Mucosa of descending colon (tissue), 3 donors: ENCODE data around the gene VPS26C. TPM values are rescaled to one million over a fixed set of nuclear protein-coding genes. Genes with fewer than 3 reads are reported as not detected.

Source experiments
- ATAC-seq: fragments of 200-7000 bp; cut with Tn5 transposase; one replicate; pipeline ENCODE4 v1.9.1; 2020; ENCODE audit warnings: mild to moderate bottlenecking, moderate library complexity
- DNase-seq, 3 donors: peaks; one replicate each; pipeline ENCODE4 v3.0.0-alpha.2; 2020
- H3K36me3 ChIP-seq: fragments of 200-600 bp; one replicate; pipeline ENCODE4 v1.8.0; 2021; ENCODE audit warnings: low read depth, mild to moderate bottlenecking
- H3K4me1 ChIP-seq: fragments of 200-600 bp; one replicate; pipeline ENCODE4 v1.8.0; 2021; ENCODE audit warnings: low read depth, mild to moderate bottlenecking
- H3K4me3 ChIP-seq: fragments of 200-600 bp; one replicate; pipeline ENCODE4 v1.8.0; 2021; ENCODE audit warnings: mild to moderate bottlenecking
- H3K9me3 ChIP-seq: fragments of 200-600 bp; one replicate; pipeline ENCODE4 v1.8.0; 2021; ENCODE audit warnings: mild to moderate bottlenecking
- intact Hi-C, 2 donors: fragments of 100-400 bp; cut with DNase I in 1 of 2; cut with micrococcal nuclease in 1 of 2; formaldehyde crosslinking; loops; one replicate each; pipeline versions ENCODE4 v1.11.0 to v1.11.1; 2022; cut with DNase I, micrococcal nuclease
- total RNA-seq, 3 donors: library from RNA; stranded (reverse); fragmentation: NEBNext Ultra II Directional in 2 of 3; extraction: Animal tissue kit (Norgen Biotek cat#: 25700) in 2 of 3; gene quantifications; one replicate each; pipeline versions ENCODE4 v1.2.1 to v1.2.4, GENCODE V29; 2021 to 2023
- TF ChIP-seq, protein P1 (sequence below): fragments of 200-600 bp; IDR thresholded peaks from one replicate; pipeline ENCODE4 v1.8.0; 2022; ENCODE audit warnings: antibody characterized with exemption, mild to moderate bottlenecking
- donor health status: DM: no; HTN: no; CAD: no; lungs with moderate emphysema.
- donor health status: DM: no; HTN: no; CAD: no.
- donor health status: DM: no; HTN: yes; CAD: no.

Gene VPS26C
- total RNA-seq, 3 donors from 2014 or later = 62.7 to 72.4 (median 71.8) TPM

GRCh38 chr21:37220981-37221664 lies 46.0 kb downstream of the VPS26C start:
- Histone ChIP-seq H3K4me3 (peak overlapping the region; percentile 2), H3K9me3 (no peaks in the 10 kb centered on the region), H3K4me1 (peaks cover 6% of the 10 kb centered on the region), H3K36me3 (no peaks in the 10 kb centered on the region)
- intact Hi-C loops = no loop called here
- TF ChIP-seq, protein P1, sequence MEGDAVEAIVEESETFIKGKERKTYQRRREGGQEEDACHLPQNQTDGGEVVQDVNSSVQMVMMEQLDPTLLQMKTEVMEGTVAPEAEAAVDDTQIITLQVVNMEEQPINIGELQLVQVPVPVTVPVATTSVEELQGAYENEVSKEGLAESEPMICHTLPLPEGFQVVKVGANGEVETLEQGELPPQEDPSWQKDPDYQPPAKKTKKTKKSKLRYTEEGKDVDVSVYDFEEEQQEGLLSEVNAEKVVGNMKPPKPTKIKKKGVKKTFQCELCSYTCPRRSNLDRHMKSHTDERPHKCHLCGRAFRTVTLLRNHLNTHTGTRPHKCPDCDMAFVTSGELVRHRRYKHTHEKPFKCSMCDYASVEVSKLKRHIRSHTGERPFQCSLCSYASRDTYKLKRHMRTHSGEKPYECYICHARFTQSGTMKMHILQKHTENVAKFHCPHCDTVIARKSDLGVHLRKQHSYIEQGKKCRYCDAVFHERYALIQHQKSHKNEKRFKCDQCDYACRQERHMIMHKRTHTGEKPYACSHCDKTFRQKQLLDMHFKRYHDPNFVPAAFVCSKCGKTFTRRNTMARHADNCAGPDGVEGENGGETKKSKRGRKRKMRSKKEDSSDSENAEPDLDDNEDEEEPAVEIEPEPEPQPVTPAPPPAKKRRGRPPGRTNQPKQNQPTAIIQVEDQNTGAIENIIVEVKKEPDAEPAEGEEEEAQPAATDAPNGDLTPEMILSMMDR = no peak
- ATAC-seq = peak; percentile 97
- DNase-seq = peak; percentile 95 to 98 (median 98)

DNA sequence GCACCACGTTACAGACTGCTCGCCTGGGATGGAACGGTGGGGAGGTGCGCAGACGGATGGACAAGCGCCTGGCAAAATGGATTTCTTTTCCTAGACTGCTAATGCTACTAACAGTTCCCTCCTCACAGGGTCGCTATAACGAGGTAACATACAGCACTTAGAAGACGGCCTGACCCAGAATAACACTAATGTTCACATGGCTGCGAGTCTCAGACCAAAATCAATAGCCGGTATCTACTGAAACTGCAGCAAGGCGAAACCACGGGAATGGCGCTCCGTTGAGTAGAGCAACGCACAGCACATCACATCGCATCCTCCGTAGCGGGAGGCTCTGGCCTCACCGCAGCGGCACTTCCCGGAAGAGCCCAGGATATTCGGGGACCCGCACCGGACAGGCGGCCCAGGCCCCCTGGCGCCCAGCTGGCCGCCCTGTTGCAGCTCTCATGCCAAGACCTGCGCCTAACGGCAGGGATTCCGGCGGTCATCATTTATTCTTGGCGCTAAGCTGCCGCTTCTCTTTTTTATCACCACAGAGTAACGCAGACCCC lies 46.6 kb downstream of the VPS26C start:
- no peaks in the 10 kb centered on the region for H3K9me3 ChIP-seq
- ATAC-seq (peak; percentile 58), DNase-seq (peak in 2 of 3 donors; percentile 22 to 60)
- intact Hi-C loops = no loop called here
- H3K4me3 ChIP-seq = peak overlapping the region; percentile 2
- peaks cover 6% of the 10 kb centered on the region for H3K4me1 ChIP-seq
- TF ChIP-seq, protein P1 = no peak
- H3K36me3 ChIP-seq = no peaks in the 10 kb centered on the region

- peaks cover 6% of the 10 kb centered on the region for H3K4me1 ChIP-seq
- ATAC-seq (no peak), DNase-seq (no peak)
- TF ChIP-seq, protein P1 = no peak
- intact Hi-C loops = no loop called here
- H3K36me3 ChIP-seq = no peaks in the 10 kb centered on the region
- no peaks in the 10 kb centered on the region for H3K9me3 ChIP-seq
- H3K4me3 ChIP-seq = no peak overlapping the region
These were observed 47.2 kb downstream of the VPS26C start for GRCh38 chr21:37219761-37220432.

DNA sequence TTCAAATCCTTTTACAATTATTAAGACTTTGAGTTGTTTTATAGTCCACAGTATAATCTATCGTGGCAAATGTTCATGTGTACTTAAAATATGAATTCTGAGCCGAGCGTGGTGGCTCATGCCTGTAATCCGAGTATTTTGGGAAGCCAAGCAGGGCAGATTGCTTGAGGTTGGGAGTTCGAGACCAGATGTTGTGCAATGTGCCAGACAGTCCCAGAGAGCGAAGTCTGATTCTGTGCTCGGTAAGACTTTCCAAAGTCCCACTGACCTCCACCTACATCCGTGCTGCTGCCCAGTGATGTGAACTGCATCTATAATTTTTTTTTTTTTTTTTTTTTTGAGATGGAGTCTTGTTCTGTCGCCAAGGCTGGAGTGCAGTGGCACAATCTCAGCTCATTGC lies 52.2 kb downstream of the VPS26C start:
- no peaks in the 10 kb centered on the region for H3K36me3 ChIP-seq

DNA sequence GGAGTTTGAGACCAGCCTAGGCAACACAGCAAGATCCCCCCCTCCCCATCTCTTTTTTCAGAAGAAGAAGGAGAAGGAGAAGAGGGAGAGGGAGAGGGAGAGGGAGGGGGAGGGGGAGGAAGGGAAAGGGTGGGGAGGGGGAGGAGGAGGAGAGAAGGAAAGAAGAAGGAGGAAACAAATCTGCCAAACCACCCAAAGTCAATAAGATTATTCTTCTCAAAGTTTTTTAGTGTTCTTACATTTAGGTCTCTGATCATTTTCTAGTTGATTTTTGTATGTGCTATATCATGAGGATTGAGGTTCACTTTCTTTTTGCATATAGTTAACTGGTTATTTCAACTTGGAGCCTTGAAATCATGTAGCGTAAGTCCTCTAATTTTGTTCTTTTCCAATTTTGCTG lies 56.3 kb downstream of the VPS26C start:
- DNase-seq = no peak
- no peaks in the 10 kb centered on the region for H3K36me3 ChIP-seq
- no peaks in the 10 kb centered on the region for H3K4me1 ChIP-seq
- no peaks in the 10 kb centered on the region for H3K9me3 ChIP-seq
- no peak for ATAC-seq
- H3K4me3 ChIP-seq = no peak overlapping the region
- intact Hi-C loops = no loop called here
- TF ChIP-seq, protein P1 = no peak

More for the DNA sequence above, 52.2 kb downstream of the VPS26C start:
- ATAC-seq = no peak
- no peaks in the 10 kb centered on the region for H3K9me3 ChIP-seq
- H3K4me3 ChIP-seq = no peak overlapping the region
- no peak for DNase-seq
- TF ChIP-seq, protein P1 = no peak
- intact Hi-C loops = no loop called here
- H3K4me1 ChIP-seq = peaks cover under 1% of the 10 kb centered on the region
